DMS53 (cell line): ENCODE measurements around the gene MRPL28.
"Not testable (repeated sequence)": the region's sequence is repeated elsewhere in the genome, so short reads cannot be mapped to it uniquely, and the experiment has no call there.

ENCODE experiments used
- DNase-seq: peaks from one replicate; lab custom pipeline; 2025; lab: John Stamatoyannopoulos, UW

MRPL28 gene

DNA sequence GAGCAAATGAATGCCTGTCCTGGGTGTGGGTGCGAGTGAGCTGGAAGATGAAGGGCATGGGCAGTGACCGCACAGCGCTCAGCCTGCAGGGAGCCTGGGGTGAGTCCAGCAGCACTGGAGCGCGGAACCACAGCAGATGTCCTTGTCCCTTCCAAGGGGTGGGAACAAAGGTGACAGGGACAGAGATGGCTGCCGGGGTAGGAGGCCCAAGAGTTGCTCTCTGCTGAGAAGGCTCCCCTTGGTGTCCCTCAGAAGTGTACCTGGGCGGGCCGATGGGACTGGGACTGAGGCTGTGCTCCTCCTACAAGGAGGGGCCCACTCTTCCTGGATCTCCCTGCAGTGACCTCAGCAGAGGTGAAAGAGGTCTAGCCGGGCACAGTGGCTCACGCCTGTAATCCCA, 19.0 kb upstream of the MRPL28 start:
- DNase-seq, result no peak

DNA sequence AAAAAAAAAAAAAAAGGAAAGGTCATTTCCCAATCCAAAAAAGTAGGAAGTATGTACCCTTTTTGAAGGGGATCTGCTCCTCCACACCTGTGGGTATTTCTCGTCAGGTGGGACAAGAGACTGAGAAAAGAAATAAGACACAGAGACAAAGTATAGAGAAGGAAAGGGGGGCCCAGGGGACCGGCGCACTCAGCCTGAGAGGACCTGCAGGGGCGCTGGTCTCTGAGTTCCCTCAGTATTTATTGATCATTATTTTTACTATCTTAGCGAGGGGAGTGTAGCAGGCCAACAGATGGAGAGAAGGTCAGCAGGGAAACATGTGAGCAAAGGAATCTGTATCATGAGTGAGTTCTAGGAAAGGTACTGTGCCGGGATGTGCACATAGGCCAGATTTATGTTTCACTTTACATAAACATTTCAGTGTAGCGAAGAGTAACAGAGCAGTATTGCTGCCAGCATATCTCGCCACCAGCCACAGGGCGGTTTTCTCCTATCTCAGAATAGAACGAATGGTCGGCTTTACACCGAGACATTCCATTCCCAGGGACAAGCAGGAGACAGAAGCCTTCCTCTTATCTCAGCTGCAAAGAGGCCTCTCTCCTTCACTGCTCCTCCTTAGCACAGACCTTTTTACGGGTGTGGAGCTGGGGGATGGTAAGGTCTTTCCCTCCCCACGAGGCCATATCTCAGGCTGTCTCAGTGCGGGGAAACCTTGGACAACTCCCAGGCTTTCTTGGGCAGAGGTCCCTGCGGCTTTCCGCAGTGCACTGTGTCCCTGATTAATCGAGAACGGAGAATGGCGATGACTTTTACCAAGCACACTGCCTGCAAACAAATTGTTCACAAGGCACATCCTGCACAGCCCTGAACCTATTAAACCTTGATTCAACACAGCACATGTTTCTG, 17.7 kb upstream of the MRPL28 start:
- not testable (repeated sequence) for DNase-seq

DNA sequence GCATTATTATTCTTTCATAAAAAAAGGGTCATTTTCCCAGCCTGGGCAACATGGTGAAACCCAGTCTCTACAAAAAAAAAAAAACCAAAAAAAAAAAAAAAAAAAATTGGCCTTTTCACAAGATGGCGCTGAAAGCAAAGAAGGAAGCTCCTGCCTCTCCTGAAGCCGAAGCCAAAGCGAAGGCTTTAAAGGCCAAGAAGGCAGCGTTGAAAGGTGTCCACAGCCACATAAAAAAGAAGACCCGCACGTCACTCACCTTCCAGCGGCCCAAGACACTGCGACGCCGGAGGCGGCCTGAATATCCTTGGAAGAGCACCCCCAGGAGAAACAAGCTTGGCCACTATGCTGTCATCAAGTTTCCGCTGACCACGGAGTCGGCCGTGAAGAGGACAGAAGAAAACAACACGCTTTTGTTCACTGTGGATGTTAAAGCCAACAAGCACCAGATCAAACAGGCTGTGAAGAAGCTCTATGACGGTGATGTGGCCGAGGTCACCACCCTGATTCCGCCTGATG, 16.4 kb upstream of the MRPL28 start:
- DNase-seq, result peak; percentile 31

DNA sequence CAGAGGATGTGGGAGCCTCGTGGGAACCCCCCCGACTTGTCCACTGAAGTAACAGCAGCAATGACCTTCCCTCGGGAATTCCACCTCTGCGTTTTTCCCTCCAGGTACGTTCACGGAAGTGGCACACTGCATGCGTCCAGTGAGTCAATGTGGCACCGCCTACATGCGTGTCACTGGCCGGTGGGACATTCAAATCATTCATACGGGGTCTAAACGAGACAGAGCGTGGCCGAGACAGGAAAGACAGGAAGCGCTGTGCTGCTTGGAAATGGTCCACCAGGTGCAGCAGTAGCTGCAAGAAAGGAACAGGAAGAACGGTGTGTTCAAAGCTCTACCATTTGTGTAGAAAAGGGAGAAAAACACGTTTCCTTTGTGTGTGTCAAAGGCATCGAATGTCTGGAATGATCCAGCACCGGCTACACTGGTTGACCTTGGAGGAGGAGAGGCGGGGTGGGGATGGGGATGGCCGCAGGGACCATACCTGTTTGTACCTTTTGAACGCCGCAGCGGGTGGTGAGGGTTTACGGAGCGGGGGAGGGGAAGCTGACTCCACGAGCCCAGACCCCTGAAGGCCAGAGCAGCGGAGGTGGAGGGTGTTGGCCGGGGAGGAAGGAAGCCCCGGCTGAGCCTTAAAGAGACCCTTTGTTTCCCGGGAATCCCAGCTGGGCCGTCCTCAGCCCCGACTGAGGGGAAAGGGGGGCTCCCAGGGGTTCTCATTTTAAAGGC, 13.2 kb upstream of the MRPL28 start:
- DNase-seq, result peak; percentile 96

DNA sequence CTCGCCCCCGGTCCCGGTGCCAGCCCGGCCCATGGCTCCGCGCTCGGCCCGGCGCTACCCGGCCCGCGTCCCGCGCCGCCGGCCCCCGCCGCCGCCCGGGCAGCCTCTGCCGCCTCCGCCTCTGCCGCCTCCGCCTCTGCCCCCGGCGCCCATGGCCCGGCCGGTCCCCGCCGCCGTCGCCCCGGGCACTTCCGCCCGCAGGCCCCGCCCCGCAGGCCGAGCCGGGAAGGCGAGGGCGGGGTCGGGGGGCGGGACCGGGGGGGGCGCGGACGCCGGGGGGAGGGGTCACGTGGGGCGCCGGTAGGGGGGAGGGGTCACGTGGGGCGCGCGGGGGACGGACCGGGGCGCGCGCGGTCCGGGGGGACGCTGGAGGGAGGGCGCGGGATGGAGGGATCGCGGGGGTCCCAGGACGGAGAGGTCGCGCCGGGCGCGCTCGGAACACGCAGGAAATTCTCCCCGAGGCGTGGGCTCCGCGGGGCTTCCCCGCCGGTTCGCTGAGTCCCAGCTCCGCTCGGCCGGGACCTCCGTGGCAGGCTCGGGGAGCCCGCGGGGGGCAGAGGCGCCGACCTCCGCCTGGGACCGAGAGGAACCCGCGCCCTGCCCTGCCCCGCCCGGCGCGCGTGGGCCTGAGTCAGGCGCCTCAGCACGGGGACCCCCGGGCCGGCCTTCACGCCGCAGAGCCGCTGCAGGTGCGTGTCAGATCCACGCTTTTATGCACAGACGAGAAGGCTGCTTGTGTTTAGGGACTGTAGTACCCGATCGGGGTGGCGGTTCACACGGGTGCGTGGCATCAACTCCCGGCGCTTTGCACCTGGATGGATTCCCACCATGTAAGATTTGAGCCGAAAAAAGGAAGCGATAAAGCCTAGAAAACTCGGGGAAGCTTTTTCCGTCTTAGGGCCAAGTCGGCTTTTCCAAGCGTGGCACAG, 11.7 kb upstream of the MRPL28 start, which contains the start of gene PGAP6:
PGAP6 (minus strand) TSS at position 190 of the 929 bp plus-strand sequence; CDS start at position 33, 157 bp downstream.
- peak; percentile 83 for DNase-seq

DNA sequence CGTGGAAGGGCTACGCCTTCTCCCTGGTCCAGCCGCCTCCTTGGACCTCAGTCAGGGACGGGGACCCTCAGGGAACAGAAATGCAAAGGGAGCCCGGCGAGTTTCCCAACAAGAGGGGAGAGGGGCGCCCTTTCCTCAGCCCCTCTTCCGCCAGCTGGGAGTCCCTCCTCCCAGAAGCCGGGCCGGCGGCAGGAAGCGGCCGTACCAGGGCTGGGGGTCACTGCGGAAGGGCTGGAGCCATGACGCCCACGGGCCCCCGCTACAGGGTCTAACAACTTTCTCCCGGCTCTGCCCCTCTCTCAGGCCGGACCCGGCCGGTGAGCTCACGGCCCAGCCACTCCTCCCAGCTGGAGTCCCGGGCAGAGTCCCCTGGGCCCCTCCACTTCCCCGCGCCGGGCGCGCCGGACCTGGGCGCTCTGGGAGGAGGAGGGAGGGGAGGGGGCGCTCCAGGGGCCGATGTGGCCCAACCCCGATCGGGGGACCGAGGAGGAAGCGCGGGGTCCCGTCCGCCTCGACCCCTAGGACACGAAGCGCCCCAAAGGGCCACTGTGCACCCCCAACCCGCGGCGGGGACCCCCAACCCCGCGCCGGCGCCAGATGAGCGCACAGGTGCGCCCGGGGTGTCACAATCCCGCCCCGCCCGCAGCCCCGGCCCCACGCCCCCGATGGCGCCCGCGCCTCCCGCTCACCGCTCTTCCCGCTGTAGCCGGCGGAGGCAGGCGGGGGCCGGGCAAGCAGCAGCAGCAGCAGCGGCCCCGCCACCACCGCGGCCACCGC, 10.9 kb upstream of the MRPL28 start:
- peak; percentile 74 for DNase-seq

DNA sequence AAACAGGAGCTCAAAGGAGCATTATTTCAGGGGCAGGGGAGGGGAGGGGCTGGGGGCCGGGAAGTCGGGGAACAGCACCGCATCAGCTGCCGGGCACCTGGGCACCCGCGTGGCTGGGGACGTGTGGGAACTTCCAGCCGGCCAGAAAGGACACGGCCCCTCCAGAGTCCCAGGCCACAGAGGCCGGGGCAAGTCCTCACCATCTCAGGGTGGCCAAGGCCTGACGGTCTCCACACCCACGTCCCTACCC, 10.3 kb upstream of the MRPL28 start:
- no peak for DNase-seq

DNA sequence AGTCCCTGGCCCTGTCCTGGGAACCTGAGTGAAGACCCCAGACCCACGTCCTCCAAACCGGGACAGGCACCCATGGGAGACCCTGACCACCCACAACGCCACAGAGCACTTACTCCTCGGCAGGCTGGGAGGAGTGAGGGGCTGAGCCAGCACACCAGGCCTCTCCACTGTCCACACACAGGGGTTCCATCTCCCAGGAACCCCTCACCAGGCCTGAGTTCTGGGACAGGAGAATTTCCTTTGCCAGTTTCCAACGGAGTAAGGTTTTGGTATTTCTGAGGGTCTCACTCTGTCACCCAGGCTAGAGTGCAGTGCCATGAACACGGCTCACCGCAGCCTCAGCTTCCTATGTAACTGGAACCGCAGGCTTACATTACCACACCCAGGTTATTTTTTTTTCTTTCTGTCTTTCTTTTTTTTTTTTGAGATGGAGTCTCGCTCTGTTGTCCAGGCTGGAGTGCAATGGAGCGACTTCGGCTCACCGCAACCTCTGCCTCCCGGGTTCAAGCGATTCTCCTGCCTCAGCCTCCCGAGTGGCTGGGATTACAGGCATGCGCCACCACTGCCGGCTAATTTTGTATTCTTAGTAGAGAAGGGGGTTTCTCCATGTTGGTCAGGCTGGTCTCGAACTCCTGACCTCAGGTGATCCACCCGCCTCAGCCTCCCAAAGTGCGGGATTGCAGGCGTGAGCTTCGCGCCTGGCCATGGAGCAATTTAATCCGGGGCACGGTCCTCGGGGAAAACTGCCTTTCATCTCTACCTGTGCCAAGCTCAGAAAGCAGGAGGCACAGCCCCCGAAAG, 9.8 kb upstream of the MRPL28 start:
- no peak for DNase-seq

DNA sequence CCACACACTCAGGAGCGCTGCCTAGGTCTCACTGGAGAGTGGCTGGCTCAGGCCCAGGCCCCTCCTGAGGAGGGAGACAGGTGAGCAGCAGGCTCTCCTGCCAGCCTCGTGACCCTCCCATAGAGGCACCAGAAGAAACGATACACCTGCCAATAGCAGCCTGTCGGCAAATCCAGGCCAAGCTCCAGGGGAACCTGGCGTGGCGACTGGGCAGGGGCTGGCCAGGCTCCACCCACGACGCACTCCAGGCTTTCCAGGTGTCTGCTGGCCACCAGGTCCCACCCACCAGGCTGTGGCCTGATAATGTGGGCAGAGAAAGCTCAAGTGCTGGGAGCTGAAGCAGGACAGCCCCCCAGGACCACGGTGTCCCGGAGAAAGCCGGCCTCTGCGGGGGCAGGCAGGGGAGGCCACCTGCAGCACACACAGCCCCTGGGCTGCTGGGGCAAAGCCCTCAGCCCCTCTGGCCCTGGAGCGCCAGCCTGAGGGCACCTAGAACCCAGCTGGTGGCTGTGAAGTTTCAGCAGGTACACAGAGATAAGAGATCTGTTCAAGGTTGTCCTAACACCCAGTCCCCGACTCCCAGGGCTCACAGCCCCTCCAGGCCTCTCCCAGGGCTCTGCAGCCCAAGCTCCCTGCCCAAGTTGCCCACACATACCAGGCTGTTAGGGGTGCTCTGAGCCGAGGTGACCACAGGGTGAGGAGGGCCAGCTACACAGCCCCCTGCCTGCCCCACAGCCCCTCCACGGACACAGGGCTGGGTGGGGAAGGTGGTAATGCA, 9.0 kb upstream of the MRPL28 start:
- peak; percentile 95 for DNase-seq

DNA sequence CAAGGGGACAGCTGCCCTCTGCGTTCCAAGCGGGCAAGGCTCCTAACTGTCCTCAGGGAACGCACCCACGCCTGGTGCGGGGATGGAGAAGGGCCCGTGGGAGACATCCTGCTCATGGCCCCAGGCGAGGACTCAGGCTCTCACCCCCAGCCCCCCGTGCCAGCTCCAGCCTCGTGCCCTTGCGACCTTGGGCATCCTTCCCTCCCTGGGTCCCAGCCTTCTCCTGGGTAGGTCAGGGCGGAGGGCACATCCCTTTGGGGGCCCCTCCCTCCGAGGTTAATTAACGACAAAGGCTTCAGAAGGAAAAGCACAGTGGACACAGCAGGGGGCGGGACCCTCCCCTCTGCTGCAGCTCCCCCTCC, 8.5 kb upstream of the MRPL28 start:
- DNase-seq, result no peak

DNA sequence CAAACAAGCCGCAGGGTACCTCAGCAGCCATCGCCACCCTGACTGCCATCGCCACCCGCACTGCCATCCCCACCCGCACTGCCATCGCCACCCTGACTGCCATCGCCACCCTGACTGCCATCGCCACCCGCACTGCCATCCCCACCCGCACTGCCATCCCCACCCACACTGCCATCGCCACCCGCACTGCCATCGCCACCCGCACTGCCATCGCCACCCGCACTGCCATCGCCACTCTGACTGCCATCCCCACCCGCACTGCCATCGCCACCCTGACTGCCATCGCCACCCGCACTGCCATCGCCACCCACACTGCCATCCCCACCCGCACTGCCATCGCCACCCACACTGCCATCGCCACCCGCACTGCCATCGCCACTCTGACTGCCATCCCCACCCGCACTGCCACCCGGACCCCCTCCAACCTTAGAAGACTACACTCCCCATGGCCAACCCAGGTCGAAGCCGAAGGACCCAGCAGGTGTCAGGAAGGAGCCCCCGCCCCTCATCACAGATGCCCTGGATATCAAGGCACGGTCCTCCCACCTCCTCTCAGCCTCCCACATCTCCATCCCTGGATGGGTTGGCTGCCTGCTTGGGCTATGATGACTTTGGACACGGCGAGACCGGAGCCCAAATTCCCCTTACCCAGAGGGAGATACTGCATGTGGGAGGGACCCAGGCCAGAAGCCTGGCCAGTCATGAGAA, 7.9 kb upstream of the MRPL28 start:
- not testable (repeated sequence) for DNase-seq

DNA sequence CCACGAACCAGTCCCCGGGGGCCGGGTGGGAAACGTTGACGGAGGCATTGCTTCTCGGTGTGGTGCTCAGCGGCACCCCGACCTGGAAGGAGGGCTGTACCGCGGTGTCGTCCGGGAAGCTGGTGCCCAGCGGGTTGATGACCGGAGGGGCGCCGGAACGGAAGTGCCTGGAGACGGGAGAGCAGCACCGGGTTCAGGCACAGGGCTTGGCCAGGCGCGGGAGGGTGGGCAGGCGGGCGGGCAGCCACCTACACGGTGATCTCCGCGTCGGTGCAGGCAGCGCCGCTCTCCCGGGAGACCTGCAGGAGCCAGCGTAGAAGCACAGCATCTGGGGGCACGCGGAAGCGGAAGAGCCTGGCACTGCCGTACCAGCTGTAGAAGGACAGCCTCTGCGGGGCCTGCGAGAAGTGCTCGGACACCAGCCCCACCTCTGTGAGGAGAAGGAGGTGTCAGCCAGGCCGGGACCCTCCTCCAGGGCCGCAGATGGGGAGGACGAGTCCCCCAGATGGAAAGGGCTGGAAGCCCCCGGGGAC, 7.1 kb upstream of the MRPL28 start:
- DNase-seq, result no peak

DNA sequence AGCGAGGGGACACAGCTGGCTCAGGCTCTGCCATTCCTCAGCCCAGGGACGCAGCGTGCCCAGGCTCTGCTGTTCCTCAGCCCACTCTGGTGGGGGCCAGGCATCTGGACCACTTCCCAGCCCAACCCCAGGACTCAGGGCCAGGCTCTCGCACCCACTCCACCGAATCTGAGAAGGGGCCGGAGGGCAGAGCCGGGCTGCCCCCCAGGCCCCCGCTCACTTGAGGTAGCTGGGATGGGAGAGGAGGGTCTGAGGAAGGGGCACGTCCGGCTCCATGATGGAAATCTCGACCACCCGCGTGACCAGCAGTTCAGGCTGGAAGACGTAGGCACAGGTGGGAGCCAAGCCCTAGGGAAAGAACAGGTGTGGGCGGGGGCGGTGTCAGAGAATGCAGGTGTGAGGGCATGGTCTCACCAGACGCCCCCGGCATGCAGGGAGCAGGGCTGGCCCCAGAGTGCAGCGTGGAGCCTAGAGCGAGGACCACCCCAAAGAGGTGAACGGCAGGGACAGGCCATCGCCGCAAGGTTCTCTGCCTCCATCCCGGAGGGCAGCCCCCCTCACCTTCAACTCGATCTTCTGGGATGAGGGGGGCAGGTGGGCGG, 6.6 kb upstream of the MRPL28 start:
- no peak for DNase-seq

DNA sequence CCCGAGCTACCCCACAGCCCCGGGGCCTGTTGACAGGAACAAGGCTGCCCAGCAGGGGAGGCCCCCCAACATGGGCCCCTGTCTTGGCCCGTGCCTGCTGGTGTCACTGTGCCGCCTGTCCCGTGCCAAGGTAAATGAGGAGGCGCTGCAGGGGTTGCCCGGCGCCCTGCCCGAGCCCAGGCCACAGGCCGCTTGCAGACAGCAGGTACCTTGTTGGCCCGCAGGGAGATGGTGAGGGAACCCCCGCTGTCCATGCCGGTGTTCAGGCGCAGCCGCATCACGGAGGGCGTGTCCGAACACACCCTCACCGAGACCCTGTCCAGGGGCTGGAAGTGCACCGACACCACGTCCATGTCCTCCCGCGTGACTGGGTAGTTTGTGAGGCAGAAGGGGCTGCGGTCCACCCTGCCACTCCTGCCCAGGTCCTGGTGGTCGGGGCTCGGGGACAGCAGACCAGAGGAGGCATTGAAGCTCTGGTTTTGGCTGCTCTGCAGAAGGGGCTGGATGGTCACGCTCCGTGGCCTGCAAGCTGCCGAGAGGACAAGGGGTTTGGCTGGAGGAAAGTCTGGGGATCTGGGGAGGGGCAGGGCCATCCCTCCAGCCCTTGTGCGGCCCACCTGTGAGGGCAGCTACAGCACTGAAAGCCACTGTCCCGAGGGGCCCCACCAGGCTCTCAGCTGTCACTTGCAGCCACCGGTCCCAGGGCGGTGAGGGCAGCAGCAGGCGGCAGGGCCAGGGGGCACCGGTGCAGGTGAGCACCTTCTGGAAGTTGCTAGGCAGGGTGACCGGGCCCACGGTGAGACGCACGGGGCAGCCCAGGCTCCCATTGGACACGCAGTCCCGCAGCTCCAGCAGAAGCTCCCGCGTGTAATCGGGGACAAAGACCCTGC, 5.8 kb upstream of the MRPL28 start:
- no peak for DNase-seq

DNA sequence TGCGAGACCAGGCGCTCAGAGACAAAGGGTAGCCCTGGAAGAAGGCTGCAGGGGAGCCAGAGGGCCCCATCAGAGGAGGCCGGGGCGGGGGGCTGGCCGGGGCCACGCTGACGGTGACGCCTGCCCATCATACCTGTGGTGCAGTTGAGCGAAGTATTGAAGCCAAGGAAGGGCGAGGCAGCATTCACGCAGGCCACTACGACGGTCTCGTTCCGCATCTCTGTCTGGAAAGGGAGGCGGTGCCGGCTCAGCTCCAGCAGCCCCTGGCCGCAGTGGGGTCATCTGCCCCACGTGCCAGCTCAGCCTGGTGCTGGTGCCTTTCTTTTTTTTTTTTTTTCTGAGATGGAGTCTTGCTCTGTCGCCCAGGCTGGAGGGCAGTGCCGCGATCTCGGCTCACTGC, 4.9 kb upstream of the MRPL28 start:
- no peak for DNase-seq

DNA sequence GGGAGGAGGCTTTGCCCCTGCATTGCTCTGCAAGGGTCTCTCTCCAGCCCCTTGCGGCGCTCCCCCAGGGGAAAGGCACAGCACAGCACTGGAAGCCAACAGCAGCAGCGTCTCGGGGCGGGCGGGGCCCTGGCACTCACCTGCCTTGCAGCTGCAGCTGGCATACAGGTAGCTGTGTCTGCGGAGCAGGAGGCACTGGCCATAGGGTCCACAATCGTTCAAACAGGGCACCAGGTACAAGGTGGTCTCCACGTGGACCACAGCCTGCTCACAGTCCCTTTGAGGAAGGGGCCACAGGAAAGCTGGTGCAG, 4.2 kb upstream of the MRPL28 start:
- no peak for DNase-seq

DNA sequence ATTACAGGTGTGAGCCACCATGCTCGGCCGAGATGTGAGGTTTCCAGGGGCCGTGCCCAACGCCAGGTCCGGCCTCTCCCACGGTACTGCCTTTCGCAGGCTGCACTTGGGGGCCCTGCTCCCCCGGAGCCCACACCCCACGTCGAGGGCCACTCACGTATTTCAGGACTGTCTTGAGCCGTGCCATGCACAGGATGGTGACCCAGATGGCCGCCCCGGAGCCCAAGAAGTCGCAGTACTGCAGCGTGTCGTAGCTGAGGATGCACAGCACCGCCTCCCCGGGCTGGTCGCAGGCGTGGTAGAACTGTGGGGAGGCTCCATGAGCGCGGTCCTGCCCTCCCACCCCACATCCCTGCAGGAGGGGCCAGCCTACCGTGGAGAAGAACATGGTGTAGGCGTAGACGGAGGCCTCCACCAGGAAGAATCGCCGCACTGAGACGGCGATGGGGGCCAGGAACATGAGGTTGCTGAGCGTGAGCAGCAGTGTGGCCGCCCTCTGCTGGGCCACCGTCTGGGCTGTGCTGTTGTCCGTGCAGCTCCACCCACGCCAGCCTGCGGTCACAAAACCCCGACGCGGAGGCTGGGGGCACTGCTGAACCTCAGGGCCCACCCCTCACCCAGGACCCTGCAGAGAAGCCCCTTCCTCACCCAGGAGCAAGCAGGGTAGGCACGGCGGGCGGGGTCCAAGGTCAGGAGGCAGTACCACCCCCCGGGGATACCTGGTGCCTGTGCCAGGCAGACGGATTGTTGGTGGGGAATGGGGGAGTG, 3.7 kb upstream of the MRPL28 start:
- DNase-seq, result no peak
